Endothelial cell of umbilical vein (primary cell): Measurements from ENCODE around the gene TENT4A. TPM values are rescaled to one million over a fixed set of nuclear protein-coding genes. Genes with fewer than 3 reads are reported as not detected.

ENCODE experiments used
- BruUV-seq: library from RNA; stranded (reverse); fragments of 400-500 nt; replicated peaks from 2 replicates; lab custom pipeline; 2021; lab: Mats Ljungman, UMichigan
- CTCF ChIA-PET: fragments of 300-600, 350-600 bp; sonication (Branson Sonifier 250); formaldehyde crosslinking; loops from one replicate; lab custom pipeline; 2021; ENCODE audit warnings: antibody characterized with exemption, inconsistent platforms; lab: Charles Lee
- POLR2A ChIA-PET: fragments of 300-600, 350-600 bp; sonication (Branson Sonifier 250); formaldehyde crosslinking; loops from one replicate; lab custom pipeline; 2021; ENCODE audit warnings: antibody characterized with exemption, inconsistent platforms; lab: Charles Lee
- DNase-seq: peaks from one replicate; pipeline ENCODE4 v3.0.0-alpha.2; 2011; ENCODE audit warnings: low read depth, low spot score
- FAIRE-seq: peaks from 2 replicates; lab custom pipeline; 2011; peaks lifted over from hg19 to GRCh38; lab: Jason Lieb, UNC
- H2AFZ ChIP-seq: 2 replicates; pipeline ENCODE4 v1.6.0; 2012; ENCODE audit warnings: low read depth, low read length, control low read depth, inconsistent platforms
- H3K27ac ChIP-seq: 2 replicates; pipeline ENCODE4 v1.5.1; 2011; ENCODE audit warnings: low read depth, mild to moderate bottlenecking, control low read depth, low read length, moderate library complexity; ENCODE audit not compliant: insufficient read depth
- H3K27me3 ChIP-seq, 2 experiments: 2 replicates each; pipeline versions ENCODE4 v1.6.0 to v1.6.1; 2011; ENCODE audit warnings: low read length in 2 of 2, mixed read lengths in 1 of 2; ENCODE audit not compliant: control insufficient read depth in 2 of 2, insufficient read depth in 2 of 2
- H3K36me3 ChIP-seq, 2 experiments: 2 replicates in 1 of 2; 3 replicates in 1 of 2; pipeline ENCODE4 v1.5.1; 2011; ENCODE audit warnings: low read length in 2 of 2, mild to moderate bottlenecking in 1 of 2, moderate library complexity in 1 of 2; ENCODE audit not compliant: control insufficient read depth in 2 of 2, insufficient read depth in 2 of 2; ENCODE audit errors: extremely low read depth in 1 of 2
- H3K4me1 ChIP-seq: 3 replicates; pipeline ENCODE4 v1.5.1; 2011; ENCODE audit warnings: mild to moderate bottlenecking, low read length; ENCODE audit not compliant: control insufficient read depth, insufficient read depth; ENCODE audit errors: extremely low read depth
- H3K4me2 ChIP-seq: 2 replicates; pipeline ENCODE4 v1.6.1; 2011; ENCODE audit warnings: low read length, control low read depth, mixed read lengths; ENCODE audit not compliant: insufficient read depth
- H3K4me3 ChIP-seq, 3 experiments: fragments of 200-600 bp in 1 of 3; sonication (generic), shearing (Covaris generic) in 1 of 3; replicated peaks in 1 of 3; 2 replicates each; pipeline ENCODE4 v1.5.1; 2011 to 2016; ENCODE audit warnings: control low read depth in 3 of 3, low read length in 3 of 3, mild to moderate bottlenecking in 2 of 3, inconsistent platforms in 1 of 3, low read depth in 1 of 3, moderate library complexity in 1 of 3; ENCODE audit not compliant: insufficient read depth in 1 of 3
- H3K79me2 ChIP-seq: 2 replicates; pipeline ENCODE4 v1.6.0; 2012; ENCODE audit warnings: low read length, inconsistent platforms; ENCODE audit not compliant: control insufficient read depth, insufficient read depth
- H3K9ac ChIP-seq: replicated peaks from 2 replicates; pipeline ENCODE3; 2011; ENCODE audit warnings: low read length, control low read depth; ENCODE audit not compliant: insufficient read depth; ENCODE audit errors: extremely low read depth
- H3K9me1 ChIP-seq: replicated peaks from 3 replicates; pipeline ENCODE4 v1.6.0; 2011; ENCODE audit warnings: mild to moderate bottlenecking, low read length; ENCODE audit not compliant: control insufficient read depth, insufficient read depth; ENCODE audit errors: extremely low read depth
- H3K9me3 ChIP-seq: replicated peaks from 2 replicates; pipeline ENCODE4 v1.5.1; 2012; ENCODE audit warnings: low read length, inconsistent platforms; ENCODE audit not compliant: control insufficient read depth, insufficient read depth
- H4K20me1 ChIP-seq: replicated peaks from 2 replicates; pipeline ENCODE3; 2011; ENCODE audit warnings: mild to moderate bottlenecking, low read length; ENCODE audit not compliant: control insufficient read depth, insufficient read depth; ENCODE audit errors: extremely low read depth
- EZH2 ChIP-seq: IDR thresholded peaks from 2 replicates; pipeline ENCODE4 v1.6.1; 2012; ENCODE audit warnings: borderline replicate concordance, low read depth, mild to moderate bottlenecking, moderate library complexity, low read length, inconsistent platforms; ENCODE audit not compliant: severe bottlenecking
- FOS ChIP-seq: IDR thresholded peaks from 2 replicates; pipeline ENCODE4 v1.6.1; 2011; ENCODE audit warnings: mild to moderate bottlenecking, low read length, moderate library complexity, borderline replicate concordance; ENCODE audit not compliant: insufficient read depth
- GATA2 ChIP-seq: IDR thresholded peaks from 2 replicates; pipeline ENCODE4 v1.7.0; 2011; ENCODE audit warnings: low read depth, mild to moderate bottlenecking, moderate library complexity, mixed read lengths, low read length; ENCODE audit not compliant: insufficient read length, insufficient read depth
- JUN ChIP-seq: IDR thresholded peaks from 2 replicates; pipeline ENCODE4 v1.6.1; 2011; ENCODE audit warnings: borderline replicate concordance, low read depth; ENCODE audit not compliant: insufficient read length, insufficient read depth
- POLR2AphosphoS5 ChIP-seq: IDR thresholded peaks from 2 replicates; pipeline ENCODE4 v1.6.1; 2012; ENCODE audit warnings: low read depth, mild to moderate bottlenecking, control low read depth, low read length, moderate library complexity; ENCODE audit not compliant: insufficient read depth
- dilution Hi-C: fragments of 300-500 bp; cut with MboI; formaldehyde crosslinking; loops from one replicate; pipeline ENCODE4 v1.15.0; 2019; ENCODE audit warnings: low sequenced_read_pairs; ENCODE audit not compliant: extremely low pct_ligation_motif_present
- intact Hi-C: fragments of 100-400 bp; cut with micrococcal nuclease; formaldehyde crosslinking; loops from one replicate; pipeline ENCODE4 v1.10.0; 2022
- polyA plus RNA-seq, 4 experiments: library from polyadenylated mRNA; depleted of rRNA in 3 of 4; stranded (reverse) in 3 of 4; unstranded in 1 of 4; fragments of >200 nt; gene quantifications; 2 replicates each; pipeline versions ENCODE4 v1.2.1 to v1.2.3, GENCODE V29; 2011 to 2012; ENCODE audit warnings: missing spikeins in 1 of 4
- total RNA-seq: library from RNA; stranded (reverse); gene quantifications from 2 replicates; pipeline ENCODE4 v1.2.3, GENCODE V29; 2021

TENT4A gene
- total and polyA plus RNA-seq, 2 donors (not counting 3 experiments of a cell fraction or from before 2014, with no cell fraction given) = 10.2 to 35.4 TPM

DNA sequence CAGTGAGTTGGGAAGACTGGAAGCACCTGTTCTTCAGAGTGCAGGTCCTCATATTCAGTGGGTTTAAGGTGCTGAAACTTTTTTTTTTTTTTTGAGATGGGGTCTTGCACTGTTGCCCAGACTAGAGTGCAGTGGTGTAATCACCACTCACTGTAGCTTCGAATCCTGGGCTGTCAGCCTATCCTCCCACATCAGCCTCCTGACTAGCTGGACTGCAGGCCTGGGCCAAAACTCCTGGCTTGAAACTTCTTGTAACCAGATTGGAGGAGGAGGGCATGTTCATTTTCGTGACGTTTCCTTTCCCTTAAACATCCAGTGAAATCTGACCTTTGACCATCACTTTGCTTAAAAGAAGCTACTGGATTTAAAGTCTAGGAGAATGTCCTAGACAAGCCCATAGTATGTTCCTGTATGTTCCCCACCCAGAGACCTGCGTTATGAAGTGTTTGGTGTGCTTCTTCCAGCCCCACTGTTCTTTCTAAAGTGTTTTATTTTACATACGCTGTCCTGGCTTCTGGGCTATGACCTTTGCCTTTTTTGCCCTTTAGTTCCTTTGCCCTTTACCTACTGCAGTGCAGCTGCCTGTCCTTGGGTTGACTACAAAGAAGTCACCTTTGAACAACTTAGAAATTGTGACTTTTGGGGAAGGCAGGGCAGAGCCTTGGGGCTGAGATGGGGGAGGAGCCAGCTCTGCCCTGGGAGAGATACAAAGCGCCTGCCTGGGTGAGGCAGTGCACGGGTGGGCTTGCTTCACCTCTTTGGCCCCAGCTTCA, 18.4 kb downstream of the TENT4A start:
- Histone ChIP-seq H3K9me1 (no peaks in the 10 kb centered on the region), H3K4me3 (peak overlapping the region in 1 of 3 experiments; percentile 62), H3K9ac (peak overlapping the region; percentile 78), H3K36me3 (no peaks in the 10 kb centered on the region), H3K9me3 (no peaks in the 10 kb centered on the region), H3K27ac (peak overlapping the region; percentile 98), H3K27me3 (no peaks in the 10 kb centered on the region), H3K4me2 (peak overlapping the region; percentile 95), H2AFZ (no peak overlapping the region), H3K4me1 (peaks cover 41% of the 10 kb centered on the region), H4K20me1 (no peaks in the 10 kb centered on the region), H3K79me2 (peaks cover 86% of the 10 kb centered on the region)
- POLR2A ChIA-PET = interaction anchor here (0.6 to 2.4 kb wide), 2 partner anchors 13 to 19 kb away, joined by 5 to 7 read pairs; partner anchors contain the start of gene TENT4A
- CTCF ChIA-PET = interaction anchor here (0.8 to 3.3 kb wide), 6 partner anchors 9 to 353 kb away, joined by 3 to 29 read pairs (median 6); partner anchors contain the start of genes MED10, NSUN2 and SRD5A1
- FAIRE-seq (peak; percentile 8), DNase-seq (peak; percentile 14)
- intact Hi-C loops = loop anchor here (1.0 kb wide), 2 partner anchors 18 to 359 kb away; partner anchors contain the start of gene TENT4A
- no TSS peak for BruUV-seq
- dilution Hi-C loops = loop anchor here (25.0 kb wide), 1 partner anchor 94 kb away; the partner anchor contains the start of genes NSUN2 and SRD5A1
- TF ChIP-seq JUN = no peak
- TF ChIP-seq POLR2AphosphoS5 = no peak
- no peak for TF ChIP-seq FOS
- TF ChIP-seq GATA2 = no peak
- TF ChIP-seq EZH2 = no peak
